AG09309 (cell line): ENCODE results near the gene DVL1.

ENCODE experiments used
- DNase-seq: peaks from one replicate; pipeline ENCODE4 v3.0.0-alpha.2; 2010; ENCODE audit warnings: low read depth
- H3K4me3 ChIP-seq: 2 replicates; pipeline ENCODE4 v1.5.1; 2011; ENCODE audit warnings: mild to moderate bottlenecking, low read depth, low read length, moderate library complexity; ENCODE audit not compliant: control insufficient read depth
- TF ChIP-seq, protein P1 (sequence below): IDR thresholded peaks from 2 replicates; pipeline ENCODE4 v1.5.1; 2011; ENCODE audit warnings: mild to moderate bottlenecking, low read depth, low read length, inconsistent platforms; ENCODE audit not compliant: insufficient read depth, control insufficient read depth; ENCODE audit errors: missing control alignments

The DVL1 gene

DNA sequence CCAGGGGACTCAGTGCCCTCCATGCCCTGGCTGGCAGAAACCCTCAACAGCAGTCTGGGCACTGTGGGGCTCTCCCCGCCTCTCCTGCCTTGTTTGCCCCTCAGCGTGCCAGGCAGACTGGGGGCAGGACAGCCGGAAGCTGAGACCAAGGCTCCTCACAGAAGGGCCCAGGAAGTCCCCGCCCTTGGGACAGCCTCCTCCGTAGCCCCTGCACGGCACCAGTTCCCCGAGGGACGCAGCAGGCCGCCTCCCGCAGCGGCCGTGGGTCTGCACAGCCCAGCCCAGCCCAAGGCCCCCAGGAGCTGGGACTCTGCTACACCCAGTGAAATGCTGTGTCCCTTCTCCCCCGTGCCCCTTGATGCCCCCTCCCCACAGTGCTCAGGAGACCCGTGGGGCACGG is 21.0 kb downstream of the DVL1 start:
- H3K4me3 ChIP-seq: no peak overlapping the region
- DNase-seq: no peak
- TF ChIP-seq, protein P1, sequence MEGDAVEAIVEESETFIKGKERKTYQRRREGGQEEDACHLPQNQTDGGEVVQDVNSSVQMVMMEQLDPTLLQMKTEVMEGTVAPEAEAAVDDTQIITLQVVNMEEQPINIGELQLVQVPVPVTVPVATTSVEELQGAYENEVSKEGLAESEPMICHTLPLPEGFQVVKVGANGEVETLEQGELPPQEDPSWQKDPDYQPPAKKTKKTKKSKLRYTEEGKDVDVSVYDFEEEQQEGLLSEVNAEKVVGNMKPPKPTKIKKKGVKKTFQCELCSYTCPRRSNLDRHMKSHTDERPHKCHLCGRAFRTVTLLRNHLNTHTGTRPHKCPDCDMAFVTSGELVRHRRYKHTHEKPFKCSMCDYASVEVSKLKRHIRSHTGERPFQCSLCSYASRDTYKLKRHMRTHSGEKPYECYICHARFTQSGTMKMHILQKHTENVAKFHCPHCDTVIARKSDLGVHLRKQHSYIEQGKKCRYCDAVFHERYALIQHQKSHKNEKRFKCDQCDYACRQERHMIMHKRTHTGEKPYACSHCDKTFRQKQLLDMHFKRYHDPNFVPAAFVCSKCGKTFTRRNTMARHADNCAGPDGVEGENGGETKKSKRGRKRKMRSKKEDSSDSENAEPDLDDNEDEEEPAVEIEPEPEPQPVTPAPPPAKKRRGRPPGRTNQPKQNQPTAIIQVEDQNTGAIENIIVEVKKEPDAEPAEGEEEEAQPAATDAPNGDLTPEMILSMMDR: no peak

DNA sequence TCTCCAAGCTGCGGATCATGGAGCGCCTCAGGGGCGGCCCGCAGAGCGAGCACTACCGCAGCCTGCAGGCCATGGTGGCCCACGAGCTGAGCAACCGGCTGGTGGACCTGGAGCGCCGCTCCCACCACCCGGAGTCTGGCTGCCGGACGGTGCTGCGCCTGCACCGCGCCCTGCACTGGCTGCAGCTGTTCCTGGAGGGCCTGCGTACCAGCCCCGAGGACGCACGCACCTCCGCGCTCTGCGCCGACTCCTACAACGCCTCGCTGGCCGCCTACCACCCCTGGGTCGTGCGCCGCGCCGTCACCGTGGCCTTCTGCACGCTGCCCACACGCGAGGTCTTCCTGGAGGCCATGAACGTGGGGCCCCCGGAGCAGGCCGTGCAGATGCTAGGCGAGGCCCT is 21.9 kb downstream of the DVL1 start:
- TF ChIP-seq, protein P1: no peak
- H3K4me3 ChIP-seq: no peak overlapping the region
- DNase-seq: no peak

DNA sequence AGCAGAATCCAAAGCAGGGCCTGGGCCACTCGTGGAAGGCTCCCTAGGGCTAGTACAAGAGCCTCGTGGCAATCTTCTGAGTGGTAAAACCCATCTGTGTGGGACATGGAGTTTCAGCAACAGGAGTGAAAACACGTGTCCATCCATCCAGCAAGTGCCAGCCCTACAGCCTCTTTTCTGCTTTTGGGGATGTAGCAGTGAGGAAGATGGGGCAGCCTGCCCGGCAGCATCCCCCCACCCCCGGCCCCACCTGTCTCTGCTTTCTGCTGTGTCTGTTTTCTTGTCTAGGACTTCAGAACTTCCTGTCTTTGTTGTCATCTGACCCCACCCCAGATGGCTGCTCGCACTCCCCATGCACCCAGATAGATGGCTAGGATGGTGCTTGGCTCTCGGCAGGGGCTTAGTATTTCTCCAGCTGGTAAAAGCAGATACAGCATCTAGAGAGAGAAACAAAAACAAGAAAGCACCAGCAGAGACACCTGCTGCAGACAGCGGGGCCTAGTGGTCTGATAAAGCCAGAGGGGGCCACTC is 23.1 kb downstream of the DVL1 start:
- no peak for DNase-seq
- TF ChIP-seq, protein P1: no peak
- H3K4me3 ChIP-seq: no peak overlapping the region

DNA sequence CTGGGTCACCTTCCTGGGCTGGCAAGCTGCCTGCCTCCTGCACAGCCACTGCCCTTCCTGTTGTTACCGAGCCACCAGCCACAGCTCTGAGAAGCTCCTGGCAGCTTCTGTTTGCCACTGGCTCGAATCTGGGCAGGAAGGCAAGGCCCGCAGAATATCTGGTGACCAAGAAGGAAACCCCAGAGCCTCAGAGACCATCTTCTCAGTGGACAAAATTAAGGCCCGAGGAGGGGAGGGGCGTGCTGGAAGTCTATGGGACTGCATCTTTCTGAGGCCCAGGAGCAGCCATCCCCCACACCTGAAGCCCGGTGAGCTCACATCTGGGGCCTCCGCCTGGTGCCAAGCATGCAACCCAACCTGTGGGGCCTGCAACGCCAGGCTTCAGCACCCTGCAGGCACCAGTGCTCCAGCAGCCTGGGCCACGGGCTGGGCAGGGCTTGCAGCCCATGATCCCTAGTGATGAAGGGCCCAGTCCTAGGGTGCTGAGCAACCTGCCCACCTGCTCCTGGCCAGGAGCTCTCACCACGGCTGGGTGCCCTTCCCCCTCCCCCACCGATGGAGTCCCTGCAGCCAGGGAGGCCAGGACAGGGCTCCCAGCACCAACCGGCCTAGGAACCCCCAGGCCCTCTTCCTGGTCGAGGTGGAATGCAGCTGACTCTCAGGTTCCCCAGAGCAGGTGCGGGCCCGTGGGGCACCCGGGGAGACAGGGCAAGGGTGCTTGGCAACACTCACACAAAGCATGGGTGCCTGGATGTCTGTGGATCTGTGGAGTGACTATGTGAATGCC is 23.7 kb downstream of the DVL1 start:
- peak overlapping the region; percentile 89 for H3K4me3 ChIP-seq
- DNase-seq: no peak

DNA sequence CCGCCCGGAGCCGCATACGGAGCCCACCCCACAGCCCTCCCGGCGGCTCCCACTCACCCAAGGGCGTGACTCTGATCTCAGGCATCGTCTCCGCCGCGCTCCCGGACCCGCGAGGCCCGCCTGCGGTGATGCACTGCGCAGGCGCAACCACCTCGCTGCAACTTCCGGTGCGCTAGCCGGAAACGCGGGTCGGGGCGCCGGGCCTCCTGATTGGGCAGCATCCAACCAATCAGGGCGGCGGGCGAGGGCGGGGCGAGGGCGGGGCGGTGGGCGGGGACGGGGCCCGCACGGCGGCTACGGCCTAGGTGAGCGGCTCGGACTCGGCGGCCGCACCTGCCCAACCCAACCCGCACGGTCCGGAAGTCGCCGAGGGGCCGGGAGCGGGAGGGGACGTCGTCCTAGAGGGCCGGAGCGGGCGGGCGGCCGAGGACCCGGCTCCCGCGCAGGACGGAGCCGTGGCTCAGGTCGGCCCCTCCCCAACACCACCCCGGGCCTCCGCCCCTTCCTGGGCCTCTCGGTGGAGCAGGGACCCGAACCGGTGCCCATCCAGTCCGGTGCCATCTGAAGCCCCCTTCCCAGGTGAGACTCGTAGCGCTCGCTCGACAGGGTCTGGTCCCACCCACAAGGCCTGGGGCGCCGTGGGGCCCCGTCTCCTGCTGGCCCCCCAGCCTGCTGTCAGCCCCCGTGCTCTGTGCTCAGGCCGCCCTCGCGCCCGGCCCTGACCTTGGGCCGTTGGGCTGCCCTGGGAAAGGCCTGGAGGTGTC is 24.5 kb downstream of the DVL1 start, which contains the start of the genes CPTP and INTS11:
CPTP (plus strand) TSS at position 279 of the 764 bp plus-strand sequence. CDS start 2,109 bp downstream, outside the sequence.
INTS11 (minus strand) TSS at position 137 of the 764 bp plus-strand sequence; CDS start at position 85, 52 bp downstream.
- DNase-seq: peak; percentile 37
- TF ChIP-seq, protein P1: no peak
- peak within 1 kb of the TSS; percentile 89 for H3K4me3 ChIP-seq

More for the DNA sequence above, 23.7 kb downstream of the DVL1 start:
- TF ChIP-seq, protein P1: no peak

DNA sequence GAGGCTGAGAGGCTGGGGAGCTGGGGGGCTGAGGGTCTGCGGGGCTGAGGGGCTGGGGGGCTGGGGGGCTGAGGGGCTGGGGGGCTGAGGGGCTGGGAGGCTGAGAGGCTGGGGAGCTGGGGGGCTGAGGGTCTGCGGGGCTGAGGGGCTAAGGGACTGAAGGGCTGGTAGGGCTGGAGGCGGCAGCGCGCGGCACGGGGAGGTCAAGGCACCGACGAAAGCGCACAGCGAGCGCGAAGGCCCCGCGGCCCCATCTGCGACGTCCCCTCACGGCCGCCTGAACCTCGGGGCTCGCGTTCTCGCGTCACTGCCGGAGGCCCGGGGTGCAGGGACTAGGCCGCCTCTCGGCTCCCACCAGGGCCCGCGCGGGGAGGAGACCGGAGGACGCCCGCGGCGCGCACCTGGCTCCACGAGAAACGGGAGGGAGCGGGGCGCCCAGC is 25.1 kb downstream of the DVL1 start:
- no peak for DNase-seq
- TF ChIP-seq, protein P1: no peak
- peak overlapping the region; percentile 49 for H3K4me3 ChIP-seq
